ENCODE data around the gene EFHB.
"Not testable (repeated sequence)": the region's sequence is repeated elsewhere in the genome, so short reads cannot be mapped to it uniquely, and the experiment has no call there.

The EFHB gene

GRCh38 chr3:19934098-19934566 is at the start of gene EFHB:
TSS of gene EFHB (minus strand) at chr3:19934217. CDS start at chr3:19934018, 199 bp downstream.
- no peak for DNase-seq

GRCh38 chr3:19972054-19972453 is 38.0 kb upstream of the EFHB start:
- DNase-seq: no peak

DNA sequence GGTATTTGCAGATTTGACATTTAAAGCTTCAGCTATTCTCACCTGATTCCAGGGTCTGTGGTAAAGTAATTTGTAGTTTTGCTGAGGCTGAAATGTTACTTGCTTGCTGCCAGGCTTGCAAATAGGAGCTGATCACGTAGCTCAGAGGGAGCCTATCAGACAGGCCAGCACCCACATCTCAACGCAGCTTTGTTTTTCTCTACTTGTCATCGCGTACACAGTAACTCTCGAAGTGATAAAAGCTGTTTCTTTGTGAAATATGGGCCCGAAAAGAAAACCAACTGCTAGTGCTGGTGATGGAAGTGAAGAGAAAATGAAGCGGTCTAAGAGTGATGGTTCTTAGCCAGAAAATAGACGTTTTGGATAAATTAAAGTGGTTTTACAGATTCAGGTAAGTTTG is 36.3 kb upstream of the EFHB start:
- DNase-seq: no peak

DNA sequence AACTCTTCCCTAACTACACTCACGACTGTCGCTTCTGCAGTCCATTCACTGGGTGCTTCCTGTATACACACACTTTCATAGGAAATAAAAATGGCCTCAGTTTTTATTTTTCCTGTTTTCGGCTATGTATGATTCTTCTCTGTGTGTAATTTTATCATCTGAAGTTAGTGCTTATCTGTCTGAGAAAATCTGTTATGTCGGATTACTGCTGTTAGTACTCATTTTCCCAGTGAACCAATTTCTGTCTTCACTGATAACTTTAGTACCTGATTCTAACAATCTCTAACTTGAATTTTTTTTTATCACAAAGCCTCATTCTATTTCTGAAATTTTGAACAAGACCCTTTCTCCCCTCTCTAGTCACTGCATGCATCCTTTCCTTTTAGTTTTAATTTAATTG is 33.8 kb upstream of the EFHB start:
- DNase-seq: no peak

DNA sequence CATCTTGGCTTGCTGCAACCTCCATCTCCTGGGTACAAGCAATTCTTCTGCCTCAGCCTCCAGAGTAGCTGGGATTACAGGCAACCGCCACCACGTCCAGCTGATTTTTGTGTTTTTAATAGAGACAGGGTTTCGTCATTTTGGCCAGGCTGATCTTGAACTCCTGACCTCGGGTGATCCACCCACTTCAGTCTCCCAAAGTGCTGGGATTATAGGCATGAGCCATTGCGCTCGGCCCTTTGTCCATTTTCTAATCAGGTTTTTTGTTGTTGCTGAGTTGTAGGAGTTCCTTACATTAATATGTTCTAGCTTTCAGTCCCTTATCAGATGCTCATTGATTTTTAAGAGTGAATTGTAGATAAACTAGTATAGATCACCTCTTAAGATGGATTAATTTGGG is 33.2 kb upstream of the EFHB start:
- DNase-seq: no peak

DNA sequence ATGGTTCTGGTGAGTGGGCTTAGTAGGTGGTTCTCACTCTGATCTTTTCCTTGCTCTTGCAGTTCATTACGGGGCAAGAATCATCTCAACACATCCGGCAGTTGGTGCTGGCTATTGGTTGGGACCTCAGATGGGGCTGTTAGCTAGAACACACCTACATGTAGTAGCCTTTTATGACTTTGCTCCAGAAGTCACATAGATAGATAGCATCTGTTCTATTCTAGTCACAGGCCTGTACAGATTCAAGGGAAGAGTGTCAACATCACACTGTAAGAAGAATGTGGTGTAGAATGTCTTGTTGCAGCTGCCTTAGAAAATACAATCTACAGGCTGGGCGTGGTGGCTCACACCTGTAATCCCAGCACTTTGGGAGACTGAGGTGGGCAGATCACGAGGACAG is 27.9 kb upstream of the EFHB start:
- no peak for DNase-seq

DNA sequence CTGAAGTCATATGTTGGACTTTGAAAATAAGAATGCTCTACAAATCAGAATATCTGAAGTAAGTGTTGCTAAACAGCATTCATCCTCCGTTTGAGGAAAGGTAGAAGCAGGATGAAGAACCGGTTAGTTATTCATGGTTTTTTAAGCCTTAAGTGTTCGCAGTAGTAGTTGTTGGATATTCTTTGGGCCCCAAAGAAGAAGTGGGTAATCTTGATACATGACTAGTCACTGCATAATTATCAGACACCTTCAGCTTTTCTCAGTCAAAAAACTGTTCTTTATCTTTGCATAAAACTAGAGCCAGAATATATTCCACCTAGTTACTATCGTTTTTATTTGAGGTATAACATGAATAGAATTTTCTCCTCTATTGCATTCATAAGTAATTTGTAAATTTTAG is 26.7 kb upstream of the EFHB start:
- no peak for DNase-seq

DNA sequence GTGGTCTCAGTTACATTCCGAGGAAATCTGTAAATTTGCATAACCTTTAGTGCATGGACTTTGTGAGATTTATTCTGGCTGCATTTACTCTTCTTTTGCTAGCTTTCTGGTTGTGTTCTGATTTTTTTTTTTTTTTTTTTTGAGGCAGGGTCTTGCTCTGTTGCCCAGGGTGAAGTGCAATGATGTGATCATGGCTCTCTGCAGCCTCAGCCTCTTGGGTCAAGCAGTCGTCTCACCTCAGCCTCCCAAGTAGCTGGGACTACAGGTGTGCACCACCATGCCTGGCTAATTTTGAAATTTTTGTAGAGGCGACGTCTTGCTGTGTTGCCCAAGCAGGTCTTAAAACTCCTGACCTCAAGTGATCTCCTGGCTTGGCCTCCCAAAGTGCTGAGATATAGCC is 25.5 kb upstream of the EFHB start:
- no peak for DNase-seq

- DNase-seq: not testable (repeated sequence)
Measured at GRCh38 chr3:19957354-19957753, 23.3 kb upstream of the EFHB start.

DNA sequence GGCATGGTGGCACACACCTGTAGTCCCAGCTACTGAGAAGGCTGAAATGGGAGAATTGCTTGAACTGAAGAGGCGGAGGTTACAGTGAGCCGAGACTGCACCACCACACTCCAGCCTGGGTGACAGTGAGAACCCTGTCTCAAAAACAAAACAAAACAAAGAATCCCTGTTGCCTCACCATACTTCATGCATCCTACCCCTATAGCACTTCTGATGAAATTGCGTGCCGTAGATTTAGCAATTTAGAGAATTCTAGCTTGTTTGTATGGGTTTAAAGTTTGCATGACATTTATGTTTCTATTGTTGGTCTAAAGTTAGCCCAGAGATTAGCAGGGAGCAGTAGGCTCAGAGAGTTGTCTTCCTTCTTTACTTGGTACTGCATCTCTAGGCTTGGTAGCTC is 20.7 kb upstream of the EFHB start:
- no peak for DNase-seq

DNA sequence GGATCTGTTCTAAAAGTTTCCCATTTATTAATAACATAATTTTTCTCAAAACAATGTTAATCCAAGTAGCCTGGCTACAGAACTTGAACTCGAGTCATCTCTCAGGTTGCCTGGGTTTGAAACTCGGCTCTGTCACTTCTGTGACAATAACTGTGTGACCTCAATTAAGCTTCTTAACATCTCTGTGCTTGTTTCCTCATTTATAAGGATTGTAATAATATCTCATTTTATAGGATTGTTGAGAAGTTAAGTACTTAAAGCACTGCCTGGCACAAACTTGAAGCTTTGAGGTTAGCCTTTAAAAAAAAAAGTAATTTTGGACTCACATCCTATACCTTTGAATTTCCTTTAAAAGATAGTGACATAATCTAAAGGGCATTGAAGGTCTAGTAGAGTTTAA is 16.3 kb upstream of the EFHB start:
- DNase-seq: no peak

GRCh38 chr3:19948226-19948591 is 14.2 kb upstream of the EFHB start:
- no peak for DNase-seq

- peak in 1 of 2 donors; percentile 36 for DNase-seq
Measured at GRCh38 chr3:19947549-19948225, 13.7 kb upstream of the EFHB start.

GRCh38 chr3:19946832-19947548 is 13.0 kb upstream of the EFHB start, which contains the start of gene RAB5A:
TSS of gene RAB5A (plus strand) at chr3:19947097. CDS start at chr3:19950899, 3,802 bp downstream.
- peak; percentile 94 to 98 for DNase-seq

DNA sequence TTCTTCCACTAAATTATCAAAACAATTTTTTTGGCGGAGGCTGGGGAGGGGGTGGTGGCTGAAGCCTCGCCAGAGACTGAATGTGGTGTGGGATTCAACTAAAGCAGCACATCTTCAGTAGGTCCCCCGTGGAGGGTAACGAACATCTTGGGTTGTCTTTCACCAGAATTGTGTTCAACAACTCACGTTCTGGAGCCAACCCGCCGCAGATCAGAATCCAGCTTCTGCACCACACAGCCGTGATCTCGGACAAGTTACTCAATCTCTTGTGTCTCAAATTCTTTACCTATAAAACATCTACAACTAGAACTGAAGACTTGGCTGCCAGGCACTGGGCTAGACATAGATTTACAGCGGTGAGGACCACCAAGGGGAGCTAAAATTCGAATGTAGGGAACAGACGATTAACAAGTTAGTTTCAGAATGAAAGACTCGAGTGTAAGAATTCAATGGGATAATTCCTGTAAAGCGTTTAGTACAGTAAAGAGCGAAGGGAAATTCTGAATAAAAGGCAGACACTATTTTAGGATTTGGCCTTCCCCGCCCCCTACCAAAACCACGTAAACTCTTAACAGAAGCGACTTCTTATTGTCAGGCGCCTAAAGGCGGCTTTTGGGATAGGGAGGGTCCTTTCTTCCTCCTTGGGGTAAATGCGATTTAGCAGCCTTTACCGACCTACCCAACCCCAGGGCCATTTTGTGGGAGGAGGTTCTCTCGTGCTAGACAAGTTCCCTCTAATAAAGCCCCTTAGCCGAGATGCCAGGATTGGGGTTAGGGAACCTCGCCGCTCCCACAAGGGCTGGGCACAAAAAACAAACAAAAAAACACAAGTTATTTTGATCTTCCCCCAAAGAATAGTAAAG is 12.2 kb upstream of the EFHB start:
- no peak for DNase-seq

GRCh38 chr3:19945534-19945933 is 11.5 kb upstream of the EFHB start:
- no peak for DNase-seq

DNA sequence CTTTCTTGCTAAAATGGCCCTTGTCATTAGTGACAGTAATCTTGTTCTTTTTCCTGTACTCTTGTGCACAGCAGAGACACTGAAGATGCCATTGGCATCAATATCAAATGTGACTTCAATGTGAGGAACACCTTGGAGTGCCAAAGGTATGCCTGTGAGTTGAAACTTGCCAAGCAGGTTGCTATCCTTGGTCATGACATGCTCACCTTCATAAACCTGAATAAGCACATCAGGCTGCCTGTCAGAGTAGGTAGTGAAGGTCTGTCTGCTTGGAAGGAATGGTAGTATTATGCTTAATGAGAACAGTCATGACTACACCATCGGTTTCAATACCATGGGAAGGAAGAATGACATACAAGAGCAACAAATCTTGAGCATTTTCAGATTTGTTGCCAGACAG is 6.6 kb upstream of the EFHB start:
- no peak for DNase-seq

DNA sequence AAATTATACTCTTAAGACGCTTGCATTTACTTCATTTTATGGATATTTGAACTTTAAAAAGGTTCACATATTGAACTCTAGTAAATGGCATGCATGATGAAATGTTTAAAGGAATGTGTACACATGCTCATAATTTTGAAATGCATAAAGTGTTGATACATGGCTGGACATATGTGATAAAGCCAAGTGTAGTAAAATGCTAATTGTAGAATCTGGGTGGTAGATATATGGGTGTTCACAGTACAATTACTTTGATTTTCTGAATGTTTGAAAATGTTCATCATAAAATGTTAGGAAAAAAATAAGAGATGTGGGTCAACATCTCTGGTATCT is 4.2 kb upstream of the EFHB start:
- no peak for DNase-seq

DNA sequence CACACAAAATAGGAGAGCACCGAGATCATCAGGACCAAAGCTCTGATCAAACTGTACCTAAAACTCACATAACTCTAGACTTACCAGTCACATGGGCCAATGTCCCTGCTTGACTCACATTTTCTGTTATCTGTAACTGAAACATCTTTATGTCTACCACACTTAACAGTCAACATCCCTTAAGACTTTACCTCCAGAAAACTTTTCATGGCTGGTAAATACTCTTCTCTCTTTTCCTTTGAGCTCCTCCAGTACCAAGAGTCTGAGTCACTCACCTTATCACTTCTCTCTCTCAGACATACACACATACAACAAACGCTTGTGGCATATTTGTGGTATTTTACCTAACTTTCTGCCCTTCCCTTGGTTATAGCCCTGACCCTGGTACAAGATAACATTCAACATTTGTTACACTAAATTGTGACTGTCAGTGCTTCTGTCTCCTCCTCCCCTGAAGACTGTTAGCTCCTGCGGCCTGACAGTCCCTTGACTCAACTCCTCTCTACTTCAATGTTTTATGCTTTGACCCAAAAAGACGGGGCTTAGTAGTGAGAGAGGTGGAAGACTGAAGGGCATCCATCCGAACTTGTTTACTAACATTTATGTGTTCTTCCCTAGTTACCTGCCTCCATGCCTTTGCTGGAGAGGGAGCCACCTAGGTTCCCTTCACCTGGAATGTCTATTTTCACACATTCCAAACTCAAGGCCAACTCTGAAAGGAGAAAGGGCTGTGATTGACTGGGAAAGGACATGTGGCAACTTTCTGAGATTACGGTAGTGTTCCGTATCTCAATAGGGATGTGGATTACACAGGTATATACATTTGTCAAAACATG is 3.7 kb upstream of the EFHB start:
- no peak for DNase-seq

DNA sequence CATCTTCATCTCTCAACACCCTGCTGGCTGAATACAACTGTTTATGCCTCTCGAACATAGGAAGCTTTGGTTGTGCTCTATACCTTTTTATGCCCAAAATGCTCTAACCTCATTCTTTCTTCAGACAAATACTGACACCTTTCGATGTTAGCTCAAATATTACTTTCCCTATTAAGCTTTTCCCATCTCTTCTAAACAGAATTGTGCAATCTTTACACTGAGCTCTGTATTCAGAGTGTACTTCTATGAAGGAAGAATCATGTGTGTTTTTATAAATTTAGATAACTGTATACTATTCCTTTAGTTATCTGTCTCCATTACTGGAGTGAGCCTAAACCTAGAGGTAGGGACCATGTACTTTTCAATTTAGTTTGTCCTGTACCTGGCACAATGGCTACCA is 1.6 kb downstream of the EFHB start:
- no peak for DNase-seq

- no peak for DNase-seq
Measured at GRCh38 chr3:19931767-19932188, 2.2 kb downstream of the EFHB start.

- peak; percentile 4 to 11 for DNase-seq
Measured at GRCh38 chr3:19931180-19931692, 2.8 kb downstream of the EFHB start.
